Stimulated activated CD8-positive, alpha-beta memory T cell treated with anti-CD3 and anti-CD28 coated beads, Interleukin-7, amount 100 ng/mL, for 24 hours (primary cell): ENCODE results near the gene MUC20.
A peak's percentile ranks its signal among the peaks of the same experiment; 100 is the strongest.
"Not testable (repeated sequence)": the region's sequence is repeated elsewhere in the genome, so short reads cannot be mapped to it uniquely, and the experiment has no call there.

Source experiments
- DNase-seq: peaks from one replicate; pipeline ENCODE4 v3.0.0-alpha.2; 2020; ENCODE audit warnings: low read depth

The MUC20 gene, protein sequence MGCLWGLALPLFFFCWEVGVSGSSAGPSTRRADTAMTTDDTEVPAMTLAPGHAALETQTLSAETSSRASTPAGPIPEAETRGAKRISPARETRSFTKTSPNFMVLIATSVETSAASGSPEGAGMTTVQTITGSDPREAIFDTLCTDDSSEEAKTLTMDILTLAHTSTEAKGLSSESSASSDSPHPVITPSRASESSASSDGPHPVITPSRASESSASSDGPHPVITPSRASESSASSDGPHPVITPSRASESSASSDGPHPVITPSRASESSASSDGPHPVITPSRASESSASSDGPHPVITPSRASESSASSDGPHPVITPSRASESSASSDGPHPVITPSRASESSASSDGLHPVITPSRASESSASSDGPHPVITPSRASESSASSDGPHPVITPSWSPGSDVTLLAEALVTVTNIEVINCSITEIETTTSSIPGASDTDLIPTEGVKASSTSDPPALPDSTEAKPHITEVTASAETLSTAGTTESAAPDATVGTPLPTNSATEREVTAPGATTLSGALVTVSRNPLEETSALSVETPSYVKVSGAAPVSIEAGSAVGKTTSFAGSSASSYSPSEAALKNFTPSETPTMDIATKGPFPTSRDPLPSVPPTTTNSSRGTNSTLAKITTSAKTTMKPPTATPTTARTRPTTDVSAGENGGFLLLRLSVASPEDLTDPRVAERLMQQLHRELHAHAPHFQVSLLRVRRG

DNA sequence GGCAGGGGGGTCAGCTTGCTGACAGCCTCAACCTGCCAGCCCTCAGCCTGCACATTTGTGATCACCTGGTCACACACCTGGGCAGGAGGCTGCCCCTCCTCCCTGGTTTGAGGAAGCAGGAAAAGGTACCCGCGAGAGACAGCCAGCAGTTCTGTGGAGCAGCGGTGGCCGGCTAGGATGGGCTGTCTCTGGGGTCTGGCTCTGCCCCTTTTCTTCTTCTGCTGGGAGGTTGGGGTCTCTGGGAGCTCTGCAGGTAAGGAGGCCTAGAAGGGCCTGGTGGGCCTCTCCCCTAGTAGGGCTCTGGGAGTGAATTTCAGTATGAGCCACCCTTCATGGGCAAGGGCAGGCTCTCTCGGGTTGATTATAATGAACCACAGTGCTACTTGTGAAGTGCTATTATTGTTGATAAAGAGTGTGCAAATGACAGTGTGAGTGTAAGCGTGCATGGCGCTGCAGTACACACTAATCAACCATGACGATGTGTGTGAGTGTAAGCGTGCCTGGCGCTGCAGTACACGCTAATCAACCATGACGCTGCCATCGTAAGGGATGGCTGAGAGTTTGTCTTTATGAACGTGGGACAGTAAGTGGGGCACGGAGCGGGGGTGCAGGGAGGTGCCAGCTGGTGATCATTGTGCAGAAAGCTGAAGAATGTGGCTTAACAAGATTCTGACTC lies at the start of gene MUC20:
MUC20 (plus strand) TSS at position 148 of the 676 bp plus-strand sequence; CDS start at position 178, 30 bp downstream.
- DNase-seq: not testable (repeated sequence)

DNA sequence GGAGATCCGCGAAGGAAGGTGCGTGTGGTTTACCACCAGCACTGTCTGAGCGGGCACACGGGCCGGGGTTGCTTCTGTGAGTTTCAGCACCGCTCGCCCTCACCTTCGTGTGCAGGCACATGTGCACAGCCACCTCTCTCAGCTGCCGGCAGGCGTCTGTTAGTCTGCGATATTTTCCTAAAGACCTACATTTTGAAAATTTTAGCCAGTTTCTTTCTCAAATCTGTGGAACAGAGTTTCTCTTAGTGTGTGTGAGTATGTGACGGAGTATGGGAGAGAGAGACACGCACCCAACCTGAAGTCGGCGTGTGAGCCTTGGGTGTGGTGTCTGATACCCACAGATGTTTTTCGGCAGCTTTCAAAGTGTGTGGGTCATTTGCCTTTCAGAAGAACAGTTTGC lies 49.5 kb upstream of the MUC20 start:
- not testable (repeated sequence) for DNase-seq

DNA sequence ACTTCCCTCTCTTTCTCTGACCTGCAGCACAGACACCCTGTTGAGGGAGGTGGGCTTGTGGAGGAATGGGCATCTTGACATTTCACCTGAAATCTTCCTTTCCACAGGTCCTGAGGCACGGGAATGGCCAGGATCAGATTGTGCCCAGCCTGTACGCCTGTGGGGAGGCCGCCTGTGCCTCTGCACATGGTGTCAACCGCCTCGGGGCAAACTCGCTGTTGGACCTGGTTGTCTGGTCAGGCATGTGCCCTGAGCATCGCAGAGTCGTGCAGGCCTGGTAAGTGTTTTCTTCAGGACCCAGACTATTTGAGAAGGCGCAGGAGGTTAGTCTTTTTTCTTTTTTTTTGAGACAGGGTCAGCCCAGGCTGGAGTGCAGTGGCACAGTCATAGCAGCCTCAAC lies 47.1 kb upstream of the MUC20 start:
- DNase-seq: not testable (repeated sequence)

DNA sequence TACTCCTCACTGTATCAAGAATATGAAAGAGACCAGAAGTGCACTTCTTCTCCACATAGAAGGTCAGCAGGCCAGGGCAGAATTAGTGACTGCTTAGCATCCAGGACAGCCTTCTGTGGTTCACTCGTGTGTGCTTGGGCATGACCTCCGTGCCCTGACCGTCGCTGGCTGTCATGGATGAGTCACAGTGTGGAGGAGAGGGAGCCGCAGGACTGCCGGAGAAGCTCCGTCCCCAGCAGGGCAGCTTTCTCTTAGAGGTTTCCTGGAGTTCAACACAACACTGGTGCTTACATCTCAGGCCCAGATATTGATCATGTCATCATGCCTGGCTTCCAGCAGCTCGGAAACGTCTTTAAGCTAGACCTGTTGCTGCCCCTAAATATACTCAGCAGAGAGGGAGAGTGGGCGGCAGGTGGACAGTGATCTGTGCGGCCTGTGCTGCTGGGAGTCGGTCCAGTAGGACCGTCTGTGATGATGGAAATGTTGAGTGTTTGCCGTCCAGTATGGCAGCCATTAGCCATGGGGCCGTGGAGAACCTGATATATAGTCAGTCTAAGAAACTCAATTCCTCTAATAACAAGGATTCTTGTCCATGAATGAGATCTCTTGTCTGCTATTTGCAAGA lies 42.3 kb upstream of the MUC20 start:
- not testable (repeated sequence) for DNase-seq

DNA sequence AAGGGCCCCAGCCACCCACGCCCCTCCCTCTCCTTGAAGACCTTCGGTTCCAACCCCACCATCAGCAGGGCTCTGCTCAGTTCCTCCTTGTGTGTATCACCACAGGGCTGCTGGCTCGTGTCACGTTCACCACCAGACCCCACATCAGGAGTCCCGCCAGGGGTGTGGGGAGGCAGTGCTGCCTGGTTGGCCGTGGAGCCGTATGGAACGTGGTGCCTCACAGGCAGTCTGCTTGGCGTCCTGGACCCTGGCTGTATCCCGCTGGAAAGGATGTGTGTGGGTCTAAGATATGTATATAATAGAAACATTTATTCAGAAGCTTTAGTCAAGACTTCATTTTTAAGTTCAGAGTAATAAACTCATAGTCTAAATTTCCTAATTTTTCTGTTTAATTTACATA lies 40.1 kb upstream of the MUC20 start:
- not testable (repeated sequence) for DNase-seq

DNA sequence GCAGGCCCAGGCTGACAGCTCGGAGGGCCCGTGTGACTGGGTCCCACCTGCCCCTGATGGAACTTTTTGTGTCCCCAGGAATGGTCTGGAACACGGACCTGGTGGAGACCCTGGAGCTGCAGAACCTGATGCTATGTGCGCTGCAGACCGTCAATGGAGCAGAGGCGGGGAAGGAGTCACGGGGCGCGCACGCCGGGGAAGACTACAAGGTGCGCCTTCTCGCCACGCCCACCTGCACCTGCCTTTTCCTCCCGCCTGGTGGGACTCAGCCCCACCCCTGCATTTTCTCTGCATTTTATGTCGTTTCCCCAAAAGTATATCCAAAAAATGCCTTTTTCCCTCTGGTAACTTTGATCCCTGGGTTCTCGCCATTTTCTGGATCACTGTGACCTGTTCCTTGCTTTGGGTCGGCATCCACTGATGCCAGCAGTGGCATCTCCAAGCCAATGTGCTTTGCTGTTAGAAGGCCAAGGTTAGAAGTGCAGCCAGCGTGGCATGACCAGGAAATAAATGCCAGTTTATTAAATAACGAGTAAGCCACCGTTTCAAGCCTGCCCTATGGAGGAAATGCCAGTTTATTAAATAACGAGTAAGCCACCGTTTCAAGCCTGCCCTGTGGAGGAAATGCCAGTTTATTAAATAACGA lies 39.2 kb upstream of the MUC20 start:
- not testable (repeated sequence) for DNase-seq

DNA sequence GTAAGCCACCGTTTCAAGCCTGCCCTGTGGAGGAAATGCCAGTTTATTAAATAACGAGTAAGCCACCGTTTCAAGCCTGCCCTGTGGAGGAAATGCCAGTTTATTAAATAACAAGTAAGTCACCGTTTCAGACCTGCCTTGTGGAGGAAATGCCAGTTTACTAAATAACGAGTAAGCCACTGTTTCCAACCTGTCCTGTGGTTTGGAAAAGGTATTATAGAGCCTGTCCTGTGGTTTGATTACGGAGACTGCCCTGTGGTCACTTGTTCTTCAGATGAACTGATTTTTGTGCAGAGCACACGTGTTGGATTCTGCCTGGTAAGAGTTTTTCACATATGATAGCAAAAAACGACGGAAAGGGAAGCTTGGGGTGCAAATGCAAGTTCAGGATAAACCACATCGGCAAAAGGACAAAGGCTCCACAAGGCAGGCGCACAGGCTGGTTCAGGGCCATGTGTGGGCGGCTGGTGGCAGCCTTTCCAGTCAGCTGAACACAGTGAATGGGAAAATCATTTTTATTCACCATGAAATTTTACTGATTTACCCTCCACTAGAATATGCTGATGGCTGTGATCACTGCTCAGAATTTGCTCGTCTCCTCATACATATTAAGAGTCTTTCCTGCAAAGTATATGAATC lies 38.6 kb upstream of the MUC20 start:
- not testable (repeated sequence) for DNase-seq

DNA sequence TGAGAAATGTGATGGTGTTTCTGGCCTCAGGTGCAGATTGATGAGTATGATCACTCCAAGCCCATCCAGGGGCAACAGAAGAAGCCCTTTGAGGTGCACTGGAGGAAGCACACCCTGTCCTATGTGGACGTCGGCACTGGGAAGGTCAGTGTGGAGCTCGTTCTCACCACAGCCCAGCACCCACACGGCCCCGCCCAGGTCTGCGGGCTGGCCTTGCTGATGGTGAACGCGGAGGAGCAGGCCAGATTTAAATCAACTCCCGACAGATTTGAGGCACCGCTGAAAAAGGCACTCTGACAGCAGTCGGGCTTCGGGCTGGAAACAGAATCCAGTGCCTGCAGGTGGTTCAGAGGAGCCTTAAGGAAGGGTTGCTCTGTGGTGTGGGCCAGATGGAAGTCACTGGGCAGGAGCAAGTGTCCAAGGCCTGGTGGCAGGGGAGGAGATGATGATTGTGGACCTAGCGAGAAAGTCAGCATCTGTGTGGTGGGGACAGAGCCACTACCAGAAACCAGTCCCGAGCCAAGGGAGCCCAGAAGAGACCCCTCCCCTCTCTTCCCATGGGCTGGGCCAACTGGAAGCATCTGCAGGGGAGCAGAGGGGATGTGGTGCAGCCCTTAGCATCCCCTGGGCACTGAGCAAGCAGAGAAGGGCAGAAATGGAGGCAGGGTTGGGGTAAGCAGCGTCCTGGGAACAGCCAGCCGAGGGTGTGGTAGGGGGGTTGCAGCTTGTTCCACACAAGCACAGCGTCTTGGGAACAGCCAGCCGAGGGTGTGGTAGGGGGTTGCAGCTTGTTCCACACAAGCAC lies 36.9 kb upstream of the MUC20 start:
- not testable (repeated sequence) for DNase-seq

DNA sequence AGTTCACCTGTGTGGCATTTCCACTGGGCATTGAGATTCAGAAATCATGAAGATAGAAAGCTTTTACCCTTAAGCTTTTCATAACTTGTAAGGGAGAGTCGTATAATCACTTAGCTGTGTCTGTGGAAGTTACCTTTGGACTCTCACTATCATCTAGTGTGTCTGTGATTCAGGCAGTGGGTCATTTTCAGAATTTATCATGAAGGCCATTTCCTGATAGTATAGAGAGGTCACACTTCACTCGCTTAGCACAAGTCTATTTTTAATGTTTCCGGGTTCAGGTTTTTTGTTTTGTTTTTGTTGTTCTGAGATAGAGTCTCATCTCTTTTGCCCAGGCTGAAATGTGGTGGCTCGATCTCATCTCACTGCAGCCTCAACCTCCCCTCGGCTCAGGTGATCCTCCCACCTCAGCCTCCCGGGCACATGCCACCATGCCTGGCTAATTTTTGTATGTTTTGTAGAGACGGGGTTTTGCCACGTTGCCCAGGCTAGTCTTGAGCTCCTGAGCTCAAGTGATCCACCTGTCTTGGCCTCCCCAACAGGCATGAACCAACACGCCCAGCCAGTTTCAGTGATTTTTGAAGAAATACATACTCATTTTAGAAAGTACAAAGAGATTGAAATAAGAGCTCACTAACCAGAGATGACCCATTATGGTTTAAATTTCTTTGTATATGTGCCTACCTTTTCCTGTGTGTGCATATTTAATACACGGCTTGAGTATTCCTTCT lies 36.1 kb upstream of the MUC20 start:
- DNase-seq: not testable (repeated sequence)

DNA sequence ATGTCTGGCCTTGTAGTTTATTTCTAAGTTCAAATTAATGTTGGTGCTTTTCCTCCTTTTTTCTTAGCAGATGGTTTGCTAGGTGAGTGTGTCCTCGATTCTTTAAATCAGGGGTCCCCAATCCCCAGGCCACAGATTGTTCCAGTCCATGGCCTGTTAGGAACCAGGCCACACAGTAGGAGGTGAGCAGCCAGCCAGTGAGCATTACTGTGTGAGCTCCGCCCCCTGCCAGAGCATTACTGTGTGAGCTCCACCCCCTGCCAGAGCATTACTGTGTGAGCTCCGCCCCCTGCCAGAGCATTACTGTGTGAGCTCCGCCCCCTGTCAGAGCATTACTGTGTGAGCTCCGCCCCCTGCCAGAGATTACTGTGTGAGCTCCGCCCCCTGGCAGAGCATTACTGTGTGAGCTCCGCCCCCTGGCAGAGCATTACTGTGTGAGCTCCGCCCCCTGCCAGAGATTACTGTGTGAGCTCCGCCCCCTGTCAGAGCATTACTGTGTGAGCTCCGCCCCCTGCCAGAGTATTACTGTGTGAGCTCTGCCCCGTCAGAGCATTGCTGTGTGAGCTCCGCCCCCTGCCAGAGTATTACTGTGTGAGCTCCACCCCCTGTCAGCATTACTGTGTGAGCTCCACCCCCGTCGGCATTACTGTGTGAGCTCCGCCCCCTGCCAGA lies 34.1 kb upstream of the MUC20 start:
- DNase-seq: not testable (repeated sequence)

DNA sequence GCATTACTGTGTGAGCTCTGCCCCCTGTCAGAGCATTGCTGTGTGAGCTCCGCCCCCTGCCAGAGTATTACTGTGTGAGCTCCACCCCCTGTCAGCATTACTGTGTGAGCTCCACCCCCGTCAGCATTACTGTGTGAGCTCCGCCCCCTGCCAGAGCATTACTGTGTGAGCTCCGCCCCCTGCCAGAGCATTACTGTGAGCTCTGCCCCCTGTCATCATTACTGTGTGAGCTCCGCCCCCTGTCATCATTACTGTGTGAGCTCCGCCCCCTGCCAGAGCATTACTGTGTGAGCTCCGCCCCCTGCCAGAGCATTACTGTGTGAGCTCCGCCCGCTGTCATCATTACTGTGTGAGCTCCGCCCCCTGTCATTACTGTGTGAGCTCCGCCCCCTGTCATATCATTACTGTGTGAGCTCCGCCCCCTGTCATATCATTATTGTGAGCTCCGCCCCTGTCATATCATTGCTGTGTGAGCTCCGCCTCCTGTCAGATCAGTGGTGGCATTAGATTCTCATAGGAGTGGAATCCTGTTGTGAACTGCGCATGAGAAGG lies 33.5 kb upstream of the MUC20 start:
- peak; percentile 42 for DNase-seq

DNA sequence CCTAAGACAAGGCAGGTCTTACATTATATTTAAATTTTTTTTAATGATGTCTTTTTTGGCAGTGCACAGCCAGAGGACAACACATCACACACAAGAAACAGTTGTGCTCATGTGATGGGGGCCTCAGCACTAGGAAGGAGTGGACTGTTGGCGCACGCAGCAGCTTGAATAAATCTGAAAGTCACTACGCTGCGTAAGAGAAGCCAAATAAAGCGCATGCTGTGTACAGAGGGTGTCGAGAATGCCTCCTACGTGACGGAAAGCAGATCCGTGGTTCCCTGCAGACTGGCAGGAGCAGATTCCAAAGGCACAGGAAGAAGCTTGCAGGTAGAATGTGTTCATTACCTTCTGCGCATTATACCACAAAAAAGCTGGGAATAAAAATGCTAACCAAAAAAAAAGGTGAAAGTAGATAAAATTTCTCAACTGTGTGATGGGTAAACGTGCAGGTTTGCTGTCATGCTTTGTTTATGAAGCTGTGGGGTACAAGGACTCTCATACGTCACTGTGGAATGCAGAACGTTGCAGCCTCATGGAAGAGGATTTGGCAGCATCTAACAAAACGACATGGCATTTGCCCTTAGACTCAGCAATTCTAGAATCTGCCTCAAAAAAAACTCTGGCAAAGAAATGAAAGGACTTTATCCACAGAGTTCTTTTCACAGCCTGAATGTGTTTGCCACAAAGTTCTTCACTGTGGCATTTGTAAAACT lies 32.2 kb upstream of the MUC20 start:
- not testable (repeated sequence) for DNase-seq

DNA sequence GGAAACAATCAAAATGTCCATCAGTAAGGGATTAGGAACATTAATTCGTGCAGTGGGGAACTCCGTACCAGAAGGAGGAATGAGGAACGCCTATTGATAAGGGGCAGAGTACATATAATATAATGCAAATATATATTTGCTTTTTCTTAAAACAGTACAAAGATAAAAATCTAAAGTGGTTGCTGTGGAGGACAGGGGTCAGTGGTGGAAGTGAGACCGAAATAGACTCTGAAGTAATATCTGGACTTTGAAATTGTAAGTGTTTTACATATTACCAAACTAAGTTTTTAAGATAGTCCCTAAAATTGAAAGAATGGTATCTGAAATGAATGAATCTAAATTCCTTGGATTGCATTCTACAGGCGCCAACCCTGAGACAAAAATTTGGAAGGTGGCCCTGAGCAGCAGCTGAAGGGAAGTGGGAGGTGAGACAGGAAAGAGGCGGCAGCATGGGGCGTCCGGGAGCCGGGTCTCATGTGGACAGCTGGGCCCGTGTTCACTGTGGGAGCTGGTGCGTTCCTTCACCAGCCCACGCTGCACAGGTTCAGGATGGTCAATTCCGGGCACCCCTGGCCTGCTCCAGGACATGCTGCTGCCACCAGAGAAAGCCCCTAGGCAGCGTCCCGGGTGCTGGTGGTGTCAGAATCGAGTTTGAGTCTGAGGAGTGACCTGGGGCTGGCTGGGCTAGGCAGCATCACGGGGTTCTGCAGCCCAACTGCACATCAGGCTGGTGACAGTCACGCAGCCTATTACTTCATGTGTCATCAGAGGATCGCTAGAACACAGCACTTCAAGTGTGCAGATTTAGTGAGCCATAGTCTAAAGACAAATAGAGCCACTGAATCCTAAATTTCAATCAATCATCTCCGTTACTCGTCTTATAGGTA lies 31.4 kb upstream of the MUC20 start:
- DNase-seq: not testable (repeated sequence)

DNA sequence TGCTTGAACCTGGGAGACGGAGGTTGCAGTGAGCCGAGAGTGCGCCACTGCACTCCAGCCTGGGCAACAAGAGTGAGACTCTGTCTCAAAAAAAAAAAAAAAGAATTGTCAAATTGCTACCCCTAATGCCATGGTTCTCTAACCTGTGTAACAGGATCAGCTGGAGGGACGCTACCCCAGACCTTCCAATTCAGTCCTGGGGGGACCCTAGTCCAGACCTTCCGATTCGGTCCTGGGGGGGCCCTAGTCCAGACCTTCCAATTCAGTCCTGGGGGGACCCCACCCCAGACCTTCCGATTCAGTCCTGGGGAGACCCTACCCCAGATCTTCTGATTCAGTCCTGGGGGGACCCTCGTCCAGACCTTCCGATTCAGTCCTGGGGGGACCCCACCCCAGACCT lies 29.8 kb upstream of the MUC20 start:
- DNase-seq: no peak

DNA sequence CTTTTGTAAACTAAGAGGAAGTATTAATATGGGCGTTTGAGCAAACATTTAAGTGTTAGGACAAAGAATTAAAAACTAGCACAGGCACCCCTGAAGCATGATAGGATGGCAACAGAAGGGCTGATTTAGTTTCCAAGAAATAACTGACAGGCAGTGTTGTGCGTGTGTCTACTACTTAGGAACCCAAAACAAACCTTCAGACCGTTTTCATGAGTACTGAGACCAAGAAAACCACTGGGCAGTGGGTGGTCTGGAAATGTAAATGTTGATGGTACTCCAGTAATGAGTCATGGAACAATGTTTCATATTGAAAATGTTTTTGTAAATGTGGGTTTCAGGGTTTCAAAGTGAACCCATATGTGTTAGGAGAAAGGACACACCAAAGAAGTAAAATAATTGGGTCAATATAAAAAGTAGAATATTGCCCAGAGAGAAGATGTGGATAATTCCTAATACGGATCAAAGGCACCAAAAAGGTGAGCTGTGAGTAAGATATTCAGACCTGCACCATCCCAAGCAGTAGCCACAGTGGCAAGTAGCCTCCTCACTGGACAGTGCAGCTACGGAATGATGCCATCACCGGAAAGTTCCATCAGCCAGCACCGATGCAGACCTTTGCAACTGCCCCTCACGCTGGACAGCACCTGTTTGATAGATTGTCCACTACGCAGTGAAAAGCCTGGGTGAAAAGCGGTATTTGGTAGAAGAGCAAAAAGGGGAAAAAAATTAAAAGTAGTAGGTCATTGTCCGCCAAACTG lies 29.0 kb upstream of the MUC20 start:
- DNase-seq: not testable (repeated sequence)

DNA sequence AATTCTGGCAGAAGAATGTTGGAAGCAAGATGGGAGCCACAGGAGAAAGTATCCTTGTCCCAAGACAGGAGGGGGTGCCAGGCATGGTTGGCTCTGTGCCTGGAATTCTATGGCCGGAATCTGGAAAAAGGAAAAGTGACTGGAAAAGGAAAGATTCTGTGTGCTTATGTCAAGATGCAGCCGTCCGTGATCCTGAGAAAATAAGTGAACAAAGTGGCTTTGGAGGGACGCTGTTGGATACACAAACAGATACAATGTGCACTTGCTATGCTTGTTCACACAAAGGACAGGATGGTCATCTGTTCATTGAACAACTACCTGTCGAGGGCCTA lies 28.5 kb upstream of the MUC20 start:
- DNase-seq: no peak
